ENCODE measurements around the gene AGAP1.

DNA sequence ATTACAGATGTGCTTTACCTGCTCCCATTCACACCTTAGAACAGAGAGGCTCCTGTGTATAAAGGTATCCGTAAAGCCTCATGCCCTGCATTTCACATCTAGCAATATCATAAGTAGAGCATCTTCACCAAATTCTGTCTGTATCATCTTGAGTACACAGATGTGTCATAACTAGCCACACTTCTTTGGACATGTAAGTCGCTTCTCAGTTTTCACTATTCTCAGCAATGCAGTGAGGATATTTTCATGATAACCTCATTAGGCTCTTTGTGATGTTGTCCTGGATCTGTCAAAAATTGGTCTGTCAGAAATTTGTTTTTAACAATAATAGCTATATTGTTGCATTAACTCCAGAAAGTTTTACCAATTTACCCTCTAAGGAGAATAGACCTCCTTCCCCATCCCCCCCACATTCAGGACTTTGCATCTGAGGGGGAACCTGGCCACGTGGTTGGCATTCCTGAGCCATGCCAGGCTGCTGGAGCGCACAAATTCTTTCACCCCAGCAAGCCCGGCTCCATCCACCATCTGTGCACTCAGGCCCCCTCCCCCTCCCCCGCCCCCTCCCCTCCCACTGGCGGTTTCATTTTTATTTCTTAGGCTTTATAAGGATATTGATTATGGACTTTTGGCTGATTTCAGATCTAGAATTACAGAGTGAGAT lies 34.1 kb downstream of the AGAP1 start:
- no peak for TF ChIP-seq POLR2A (IDR thresholded peaks at IDR 0.05; ENCODE audit: low read depth, low read length)
- TF ChIP-seq POU2F2 (IDR thresholded peaks at IDR 0.05; ENCODE audit: low read depth, low read length) = no peak
- TF ChIP-seq SPI1 (IDR thresholded peaks at IDR 0.05; ENCODE audit: low read depth, low read length) = no peak
- no peak for TF ChIP-seq TAF1 (IDR thresholded peaks at IDR 0.05; ENCODE audit: low read depth, low read length)
- no peak for TF ChIP-seq POLR2AphosphoS5 (IDR thresholded peaks at IDR 0.05; ENCODE audit: low read depth, low read length)
